WTC11 (cell line): ENCODE results near the gene TP53INP2. TPM values are rescaled to one million over a fixed set of nuclear protein-coding genes. Genes with fewer than 3 reads are reported as not detected.

Experiments used
- ATAC-seq: fragments of 200-7000 bp; cut with Tn5 transposase; 2 replicates; pipeline ENCODE4 v1.10.0; 2021; ENCODE audit warnings: mild to moderate bottlenecking, moderate library complexity
- CTCF ChIA-PET: fragments of 300-600 bp; sonication (Branson Sonifier 250); formaldehyde crosslinking; loops from one replicate; lab custom pipeline; 2021; ENCODE audit warnings: antibody characterized with exemption; lab: Charles Lee
- POLR2A ChIA-PET: fragments of 350-600 bp; sonication (Branson Sonifier 250); formaldehyde crosslinking; loops from one replicate; lab custom pipeline; 2021; ENCODE audit warnings: antibody characterized with exemption; lab: Charles Lee
- DNase-seq: peaks from one replicate; pipeline ENCODE4 v3.0.0; 2021; ENCODE audit warnings: low spot score
- H3K27ac Mint-ChIP-seq: 2 replicates; pipeline ENCODE4 v1.8.0; 2021; ENCODE audit warnings: mixed read lengths
- H3K27me3 Mint-ChIP-seq: 2 replicates; pipeline ENCODE4 v1.8.0; 2021; ENCODE audit warnings: low read depth, mild to moderate bottlenecking, moderate library complexity, mixed read lengths
- H3K36me3 Mint-ChIP-seq: 2 replicates; pipeline ENCODE4 v1.8.0; 2021; ENCODE audit warnings: mixed read lengths
- H3K4me1 Mint-ChIP-seq: 2 replicates; pipeline ENCODE4 v1.8.0; 2022; ENCODE audit warnings: mixed read lengths
- H3K4me3 Mint-ChIP-seq: 2 replicates; pipeline ENCODE4 v1.8.0; 2021; ENCODE audit warnings: mild to moderate bottlenecking, moderate library complexity, mixed read lengths
- H3K9me3 Mint-ChIP-seq: 2 replicates; pipeline ENCODE4 v1.8.0; 2021; ENCODE audit warnings: mixed read lengths
- CREM ChIP-seq: sonication (generic); formaldehyde crosslinking; IDR thresholded peaks from 2 replicates; pipeline ENCODE4 v1.8.1; 2022; ENCODE audit warnings: mild to moderate bottlenecking, missing genetic modification reagents, moderate library complexity
- ETV6 ChIP-seq: sonication (generic); formaldehyde crosslinking; IDR thresholded peaks from 2 replicates; pipeline ENCODE4 v1.8.1; 2022; ENCODE audit warnings: mild to moderate bottlenecking, missing genetic modification reagents
- HMGA2 ChIP-seq: fragments of 250-450 bp; sonication (Bioruptor Pico); IDR thresholded peaks from 2 replicates; pipeline ENCODE4 v1.4.0; 2021; ENCODE audit warnings: mild to moderate bottlenecking, moderate library complexity
- JAZF1 ChIP-seq: fragments of 250-450 bp; sonication (Bioruptor Pico); IDR thresholded peaks from 2 replicates; pipeline ENCODE4 v1.9.0; 2021; ENCODE audit warnings: moderate library complexity, mild to moderate bottlenecking, inconsistent platforms
- KAT7 ChIP-seq: sonication (generic); formaldehyde crosslinking; IDR thresholded peaks from 2 replicates; pipeline ENCODE4 v1.8.1; 2023; ENCODE audit warnings: missing genetic modification reagents, mild to moderate bottlenecking, borderline replicate concordance
- MXD4 ChIP-seq: fragments of 250-450 bp; sonication (Bioruptor Pico); IDR thresholded peaks from 2 replicates; pipeline ENCODE4 v1.8.0; 2021; ENCODE audit warnings: mild to moderate bottlenecking, moderate library complexity, borderline replicate concordance
- MYBL2 ChIP-seq: sonication (generic); formaldehyde crosslinking; IDR thresholded peaks from 2 replicates; pipeline ENCODE4 v1.8.1; 2023; ENCODE audit warnings: mild to moderate bottlenecking, moderate library complexity, missing genetic modification reagents
- NFE2L1 ChIP-seq: sonication (generic); formaldehyde crosslinking; IDR thresholded peaks from 2 replicates; pipeline ENCODE4 v1.8.1; 2023; ENCODE audit warnings: missing genetic modification reagents
- NR3C1 ChIP-seq: sonication (generic); formaldehyde crosslinking; conservative IDR thresholded peaks from 2 replicates; pipeline ENCODE4 v1.8.1; 2023; ENCODE audit warnings: low read depth, mild to moderate bottlenecking, missing genetic modification reagents
- OVOL2 ChIP-seq: fragments of 250-450 bp; sonication (Bioruptor Pico); IDR thresholded peaks from 2 replicates; pipeline ENCODE4 v1.9.0; 2021; ENCODE audit warnings: mild to moderate bottlenecking, borderline replicate concordance
- TEAD1 ChIP-seq: sonication (generic); formaldehyde crosslinking; IDR thresholded peaks from 2 replicates; pipeline ENCODE4 v1.8.0; 2022; ENCODE audit warnings: mild to moderate bottlenecking, missing genetic modification reagents
- ZNF219 ChIP-seq: sonication (generic); formaldehyde crosslinking; IDR thresholded peaks from 2 replicates; pipeline ENCODE4 v1.8.0; 2023; ENCODE audit warnings: missing genetic modification reagents, mild to moderate bottlenecking, borderline replicate concordance
- ZNF423 ChIP-seq: fragments of 250-450 bp; sonication (Bioruptor Pico); IDR thresholded peaks from 2 replicates; pipeline ENCODE4 v2.1.2; 2022; ENCODE audit warnings: mild to moderate bottlenecking, moderate library complexity
- total RNA-seq: library from RNA; stranded (reverse); gene quantifications from 3 replicates; pipeline ENCODE4 v1.2.3, GENCODE V29; 2021
- TF ChIP-seq, protein P1 (sequence below): fragments of 250-450 bp; sonication (Bioruptor Pico); IDR thresholded peaks from 2 replicates; pipeline ENCODE4 v1.9.0; 2021; ENCODE audit warnings: mild to moderate bottlenecking
- TF ChIP-seq, protein P2 (sequence below): sonication (generic); formaldehyde crosslinking; IDR thresholded peaks from 2 replicates; pipeline ENCODE4 v1.8.0; 2023; ENCODE audit warnings: missing genetic modification reagents, mild to moderate bottlenecking, borderline replicate concordance
- TF ChIP-seq, protein P3 (sequence below): sonication (generic); formaldehyde crosslinking; IDR thresholded peaks from 2 replicates; pipeline ENCODE4 v1.8.1; 2023; ENCODE audit warnings: mild to moderate bottlenecking, moderate library complexity, missing genetic modification reagents
- TF ChIP-seq, protein P4 (sequence below): fragments of 200-600 bp; IDR thresholded peaks from 2 replicates; pipeline ENCODE4 v1.8.0; 2022; ENCODE audit warnings: antibody characterized with exemption
- TF ChIP-seq, protein P5 (sequence below): fragments of 250-450 bp; sonication (Bioruptor Pico); IDR thresholded peaks from 2 replicates; pipeline ENCODE4 v2.1.2; 2022; ENCODE audit warnings: mild to moderate bottlenecking, moderate library complexity
- TF ChIP-seq, protein P6 (sequence below): sonication (generic); formaldehyde crosslinking; IDR thresholded peaks from 2 replicates; pipeline ENCODE4 v1.8.0; 2022; ENCODE audit warnings: mild to moderate bottlenecking, missing genetic modification reagents
- TF ChIP-seq, protein P7 (sequence below): sonication (generic); formaldehyde crosslinking; IDR thresholded peaks from 2 replicates; pipeline ENCODE4 v1.8.1; 2022; ENCODE audit warnings: mild to moderate bottlenecking, moderate library complexity, missing genetic modification reagents
- TF ChIP-seq, protein P8 (sequence below): sonication (generic); formaldehyde crosslinking; conservative IDR thresholded peaks from 2 replicates; pipeline ENCODE4 v1.8.1; 2022; ENCODE audit warnings: mild to moderate bottlenecking, missing genetic modification reagents

Gene TP53INP2
- total RNA-seq, 1 experiment from 2014 or later: 4.3 TPM

DNA sequence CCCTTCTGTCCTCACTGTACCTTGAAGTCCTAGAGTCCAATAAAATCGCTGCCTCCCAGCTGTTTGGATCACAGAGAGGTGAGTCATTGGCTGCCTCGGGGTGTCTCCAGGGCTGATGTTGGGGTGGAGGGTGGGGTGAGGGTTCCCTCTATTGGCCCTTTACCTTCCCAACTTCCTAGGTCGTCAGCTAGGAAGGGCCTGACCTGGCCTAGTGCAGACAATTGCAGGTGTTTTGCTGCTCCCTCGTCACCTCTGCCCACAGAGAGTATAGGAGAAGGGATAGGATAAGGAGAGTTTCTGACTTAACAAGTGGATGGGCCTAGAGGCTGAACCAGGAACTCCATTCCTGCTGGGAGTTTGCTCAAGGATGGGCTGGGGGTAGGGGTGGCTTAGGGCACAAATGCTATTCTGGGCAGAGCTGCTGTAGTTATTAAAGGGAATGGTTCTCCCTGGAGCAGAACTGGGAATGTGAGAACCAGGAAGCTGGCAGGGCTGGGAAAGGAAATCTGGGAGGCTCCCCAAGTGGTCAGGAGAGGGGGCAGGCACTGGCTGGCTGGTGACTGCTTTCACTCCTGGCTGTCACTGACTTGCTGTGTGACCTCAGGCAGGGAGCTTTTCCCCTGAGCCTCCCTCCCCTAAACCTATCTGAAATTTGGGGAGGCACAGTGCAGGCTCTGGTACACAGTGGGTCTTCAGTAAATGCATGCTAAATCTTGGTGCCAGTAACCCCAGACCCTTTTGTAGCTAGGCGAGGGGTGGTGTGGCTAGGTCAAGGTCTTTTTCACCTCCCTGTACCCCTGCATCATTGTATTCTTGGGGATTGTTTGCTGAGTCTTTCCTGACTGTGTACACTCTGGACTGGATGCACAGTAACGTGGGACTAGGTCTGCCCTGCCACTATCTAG, 1.5 kb downstream of the TP53INP2 start:
- H3K27me3 Mint-ChIP-seq: peaks cover 57% of the 10 kb centered on the region
- POLR2A ChIA-PET: interaction anchor here (1.4 kb wide), 1 partner anchor 147 kb away, joined by 4 read pairs; the partner anchor contains the start of gene MAP1LC3A

DNA sequence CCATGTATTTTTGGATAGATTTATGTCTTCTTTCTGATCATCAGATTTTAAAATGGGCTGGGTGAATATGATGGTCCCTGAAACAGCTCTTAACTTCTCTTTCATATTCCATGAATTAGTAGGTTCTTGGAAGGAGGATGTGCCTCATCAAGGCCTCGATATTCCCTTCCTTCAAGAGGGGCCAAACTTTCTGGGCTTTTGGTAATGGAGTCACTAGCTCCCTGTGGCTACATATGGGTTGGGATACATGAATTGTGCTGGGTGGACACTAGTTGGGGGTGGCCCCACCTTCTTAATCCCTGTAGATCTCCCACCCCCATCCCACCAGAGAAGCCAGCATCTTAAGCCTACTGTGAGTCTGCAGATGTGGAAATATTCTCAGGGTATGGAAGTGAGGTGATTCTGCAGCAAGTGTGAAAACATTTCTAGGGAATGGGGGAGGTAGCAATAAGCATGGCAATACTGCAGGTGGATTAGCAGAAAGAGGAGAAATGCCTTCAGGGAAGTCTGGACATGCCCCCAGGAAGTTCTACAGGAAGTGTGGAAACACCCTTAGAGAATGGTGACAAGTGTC, 2.2 kb downstream of the TP53INP2 start:
- H3K27me3 Mint-ChIP-seq: peaks cover 61% of the 10 kb centered on the region
- H3K9me3 Mint-ChIP-seq: no peaks in the 10 kb centered on the region
- POLR2A ChIA-PET: interaction anchor here (1.4 kb wide), 1 partner anchor 148 kb away, joined by 4 read pairs; the partner anchor contains the start of gene MAP1LC3A
- no peak overlapping the region for H3K4me3 Mint-ChIP-seq
- no peak for DNase-seq
- no peaks in the 10 kb centered on the region for H3K36me3 Mint-ChIP-seq
- H3K27ac Mint-ChIP-seq: no peak overlapping the region
- peaks cover 24% of the 10 kb centered on the region for H3K4me1 Mint-ChIP-seq
- CTCF ChIA-PET: interaction anchor here (0.8 to 7.0 kb wide), 5 partner anchors 63 to 264 kb away, joined by 3 to 50 read pairs (median 3); no protein-coding TSS in a partner anchor
- no peak for ATAC-seq
- TF ChIP-seq CREM (CRISPR knock-in tag) (no peak), OVOL2 (CRISPR knock-in tag) (no peak), TEAD1 (CRISPR knock-in tag) (no peak), ETV6 (no peak), NR3C1 (CRISPR knock-in tag) (no peak)
- TF ChIP-seq, protein P1, sequence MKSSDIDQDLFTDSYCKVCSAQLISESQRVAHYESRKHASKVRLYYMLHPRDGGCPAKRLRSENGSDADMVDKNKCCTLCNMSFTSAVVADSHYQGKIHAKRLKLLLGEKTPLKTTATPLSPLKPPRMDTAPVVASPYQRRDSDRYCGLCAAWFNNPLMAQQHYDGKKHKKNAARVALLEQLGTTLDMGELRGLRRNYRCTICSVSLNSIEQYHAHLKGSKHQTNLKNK (CRISPR knock-in tag): no peak
- TF ChIP-seq, protein P2, sequence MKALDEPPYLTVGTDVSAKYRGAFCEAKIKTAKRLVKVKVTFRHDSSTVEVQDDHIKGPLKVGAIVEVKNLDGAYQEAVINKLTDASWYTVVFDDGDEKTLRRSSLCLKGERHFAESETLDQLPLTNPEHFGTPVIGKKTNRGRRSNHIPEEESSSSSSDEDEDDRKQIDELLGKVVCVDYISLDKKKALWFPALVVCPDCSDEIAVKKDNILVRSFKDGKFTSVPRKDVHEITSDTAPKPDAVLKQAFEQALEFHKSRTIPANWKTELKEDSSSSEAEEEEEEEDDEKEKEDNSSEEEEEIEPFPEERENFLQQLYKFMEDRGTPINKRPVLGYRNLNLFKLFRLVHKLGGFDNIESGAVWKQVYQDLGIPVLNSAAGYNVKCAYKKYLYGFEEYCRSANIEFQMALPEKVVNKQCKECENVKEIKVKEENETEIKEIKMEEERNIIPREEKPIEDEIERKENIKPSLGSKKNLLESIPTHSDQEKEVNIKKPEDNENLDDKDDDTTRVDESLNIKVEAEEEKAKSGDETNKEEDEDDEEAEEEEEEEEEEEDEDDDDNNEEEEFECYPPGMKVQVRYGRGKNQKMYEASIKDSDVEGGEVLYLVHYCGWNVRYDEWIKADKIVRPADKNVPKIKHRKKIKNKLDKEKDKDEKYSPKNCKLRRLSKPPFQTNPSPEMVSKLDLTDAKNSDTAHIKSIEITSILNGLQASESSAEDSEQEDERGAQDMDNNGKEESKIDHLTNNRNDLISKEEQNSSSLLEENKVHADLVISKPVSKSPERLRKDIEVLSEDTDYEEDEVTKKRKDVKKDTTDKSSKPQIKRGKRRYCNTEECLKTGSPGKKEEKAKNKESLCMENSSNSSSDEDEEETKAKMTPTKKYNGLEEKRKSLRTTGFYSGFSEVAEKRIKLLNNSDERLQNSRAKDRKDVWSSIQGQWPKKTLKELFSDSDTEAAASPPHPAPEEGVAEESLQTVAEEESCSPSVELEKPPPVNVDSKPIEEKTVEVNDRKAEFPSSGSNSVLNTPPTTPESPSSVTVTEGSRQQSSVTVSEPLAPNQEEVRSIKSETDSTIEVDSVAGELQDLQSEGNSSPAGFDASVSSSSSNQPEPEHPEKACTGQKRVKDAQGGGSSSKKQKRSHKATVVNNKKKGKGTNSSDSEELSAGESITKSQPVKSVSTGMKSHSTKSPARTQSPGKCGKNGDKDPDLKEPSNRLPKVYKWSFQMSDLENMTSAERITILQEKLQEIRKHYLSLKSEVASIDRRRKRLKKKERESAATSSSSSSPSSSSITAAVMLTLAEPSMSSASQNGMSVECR (CRISPR knock-in tag): no peak

More for the DNA sequence above, 1.5 kb downstream of the TP53INP2 start:
- TF ChIP-seq NR3C1 (CRISPR knock-in tag) (no peak), ZNF219 (CRISPR knock-in tag) (no peak), HMGA2 (CRISPR knock-in tag) (no peak), JAZF1 (CRISPR knock-in tag) (no peak), MYBL2 (CRISPR knock-in tag) (no peak), NFE2L1 (CRISPR knock-in tag) (no peak), ZNF423 (no peak), KAT7 (CRISPR knock-in tag) (no peak), TEAD1 (CRISPR knock-in tag) (no peak), MXD4 (no peak)
- TF ChIP-seq, protein P3, sequence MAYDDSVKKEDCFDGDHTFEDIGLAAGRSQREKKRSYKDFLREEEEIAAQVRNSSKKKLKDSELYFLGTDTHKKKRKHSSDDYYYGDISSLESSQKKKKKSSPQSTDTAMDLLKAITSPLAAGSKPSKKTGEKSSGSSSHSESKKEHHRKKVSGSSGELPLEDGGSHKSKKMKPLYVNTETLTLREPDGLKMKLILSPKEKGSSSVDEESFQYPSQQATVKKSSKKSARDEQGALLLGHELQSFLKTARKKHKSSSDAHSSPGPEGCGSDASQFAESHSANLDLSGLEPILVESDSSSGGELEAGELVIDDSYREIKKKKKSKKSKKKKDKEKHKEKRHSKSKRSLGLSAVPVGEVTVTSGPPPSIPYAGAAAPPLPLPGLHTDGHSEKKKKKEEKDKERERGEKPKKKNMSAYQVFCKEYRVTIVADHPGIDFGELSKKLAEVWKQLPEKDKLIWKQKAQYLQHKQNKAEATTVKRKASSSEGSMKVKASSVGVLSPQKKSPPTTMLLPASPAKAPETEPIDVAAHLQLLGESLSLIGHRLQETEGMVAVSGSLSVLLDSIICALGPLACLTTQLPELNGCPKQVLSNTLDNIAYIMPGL (CRISPR knock-in tag): no peak
- TF ChIP-seq, protein P4, sequence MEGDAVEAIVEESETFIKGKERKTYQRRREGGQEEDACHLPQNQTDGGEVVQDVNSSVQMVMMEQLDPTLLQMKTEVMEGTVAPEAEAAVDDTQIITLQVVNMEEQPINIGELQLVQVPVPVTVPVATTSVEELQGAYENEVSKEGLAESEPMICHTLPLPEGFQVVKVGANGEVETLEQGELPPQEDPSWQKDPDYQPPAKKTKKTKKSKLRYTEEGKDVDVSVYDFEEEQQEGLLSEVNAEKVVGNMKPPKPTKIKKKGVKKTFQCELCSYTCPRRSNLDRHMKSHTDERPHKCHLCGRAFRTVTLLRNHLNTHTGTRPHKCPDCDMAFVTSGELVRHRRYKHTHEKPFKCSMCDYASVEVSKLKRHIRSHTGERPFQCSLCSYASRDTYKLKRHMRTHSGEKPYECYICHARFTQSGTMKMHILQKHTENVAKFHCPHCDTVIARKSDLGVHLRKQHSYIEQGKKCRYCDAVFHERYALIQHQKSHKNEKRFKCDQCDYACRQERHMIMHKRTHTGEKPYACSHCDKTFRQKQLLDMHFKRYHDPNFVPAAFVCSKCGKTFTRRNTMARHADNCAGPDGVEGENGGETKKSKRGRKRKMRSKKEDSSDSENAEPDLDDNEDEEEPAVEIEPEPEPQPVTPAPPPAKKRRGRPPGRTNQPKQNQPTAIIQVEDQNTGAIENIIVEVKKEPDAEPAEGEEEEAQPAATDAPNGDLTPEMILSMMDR: no peak
- TF ChIP-seq, protein P5, sequence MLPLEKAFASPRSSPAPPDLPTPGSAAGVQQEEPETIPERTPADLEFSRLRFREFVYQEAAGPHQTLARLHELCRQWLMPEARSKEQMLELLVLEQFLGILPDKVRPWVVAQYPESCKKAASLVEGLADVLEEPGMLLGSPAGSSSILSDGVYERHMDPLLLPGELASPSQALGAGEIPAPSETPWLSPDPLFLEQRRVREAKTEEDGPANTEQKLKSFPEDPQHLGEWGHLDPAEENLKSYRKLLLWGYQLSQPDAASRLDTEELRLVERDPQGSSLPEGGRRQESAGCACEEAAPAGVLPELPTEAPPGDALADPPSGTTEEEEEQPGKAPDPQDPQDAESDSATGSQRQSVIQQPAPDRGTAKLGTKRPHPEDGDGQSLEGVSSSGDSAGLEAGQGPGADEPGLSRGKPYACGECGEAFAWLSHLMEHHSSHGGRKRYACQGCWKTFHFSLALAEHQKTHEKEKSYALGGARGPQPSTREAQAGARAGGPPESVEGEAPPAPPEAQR: no peak
- TF ChIP-seq, protein P6, sequence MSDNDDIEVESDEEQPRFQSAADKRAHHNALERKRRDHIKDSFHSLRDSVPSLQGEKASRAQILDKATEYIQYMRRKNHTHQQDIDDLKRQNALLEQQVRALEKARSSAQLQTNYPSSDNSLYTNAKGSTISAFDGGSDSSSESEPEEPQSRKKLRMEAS (CRISPR knock-in tag): no peak
- TF ChIP-seq, protein P7, sequence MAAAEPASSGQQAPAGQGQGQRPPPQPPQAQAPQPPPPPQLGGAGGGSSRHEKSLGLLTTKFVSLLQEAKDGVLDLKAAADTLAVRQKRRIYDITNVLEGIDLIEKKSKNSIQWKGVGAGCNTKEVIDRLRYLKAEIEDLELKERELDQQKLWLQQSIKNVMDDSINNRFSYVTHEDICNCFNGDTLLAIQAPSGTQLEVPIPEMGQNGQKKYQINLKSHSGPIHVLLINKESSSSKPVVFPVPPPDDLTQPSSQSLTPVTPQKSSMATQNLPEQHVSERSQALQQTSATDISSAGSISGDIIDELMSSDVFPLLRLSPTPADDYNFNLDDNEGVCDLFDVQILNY (CRISPR knock-in tag): no peak
- TF ChIP-seq, protein P8, sequence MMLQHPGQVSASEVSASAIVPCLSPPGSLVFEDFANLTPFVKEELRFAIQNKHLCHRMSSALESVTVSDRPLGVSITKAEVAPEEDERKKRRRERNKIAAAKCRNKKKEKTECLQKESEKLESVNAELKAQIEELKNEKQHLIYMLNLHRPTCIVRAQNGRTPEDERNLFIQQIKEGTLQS (CRISPR knock-in tag): no peak
- TF ChIP-seq, all 79 proteins: peak for 0
- peaks cover 22% of the 10 kb centered on the region for H3K4me1 Mint-ChIP-seq
- H3K36me3 Mint-ChIP-seq: no peaks in the 10 kb centered on the region
- no peaks in the 10 kb centered on the region for H3K9me3 Mint-ChIP-seq
- H3K4me3 Mint-ChIP-seq: peak overlapping the region; percentile 83
- ATAC-seq (no peak), DNase-seq (peak; percentile 30)
- H3K27ac Mint-ChIP-seq: peak overlapping the region; percentile 87; the same call in 1 of the 2 replicates
- CTCF ChIA-PET: interaction anchor here (0.8 to 7.0 kb wide), 8 partner anchors 64 to 263 kb away, joined by 3 to 50 read pairs (median 3); no protein-coding TSS in a partner anchor
